Kidney epithelial cell (primary cell): ENCODE data around the gene GALNT17. TPM values are rescaled to one million over a fixed set of nuclear protein-coding genes. Genes with fewer than 3 reads are reported as not detected.

Experiments
- DNase-seq: peaks from one replicate; pipeline ENCODE4 v3.0.0-alpha.2; 2010; ENCODE audit warnings: low read depth
- H3K27me3 ChIP-seq: 2 replicates; pipeline ENCODE4 v1.6.0; 2011; ENCODE audit warnings: low read length; ENCODE audit not compliant: control insufficient read depth, insufficient read depth
- H3K36me3 ChIP-seq: 2 replicates; pipeline ENCODE4 v1.5.1; 2011; ENCODE audit warnings: low read length; ENCODE audit not compliant: control insufficient read depth, insufficient read depth
- H3K4me3 ChIP-seq: 2 replicates; pipeline ENCODE4 v1.5.1; 2011; ENCODE audit warnings: low read depth, mild to moderate bottlenecking, control low read depth, low read length
- CTCF ChIP-seq: IDR thresholded peaks from 2 replicates; pipeline ENCODE4 v1.5.1; 2011; ENCODE audit warnings: mild to moderate bottlenecking, moderate library complexity, low read length, control low read depth, inconsistent platforms; ENCODE audit not compliant: insufficient read depth, poor library complexity, severe bottlenecking
- total RNA-seq: library from RNA; depleted of rRNA; stranded (reverse); fragments of >200 nt; gene quantifications from 2 replicates; pipeline ENCODE4 v1.2.3, GENCODE V29; 2015

The GALNT17 gene
- total RNA-seq, 1 donor from 2014 or later: 3.3 TPM

DNA sequence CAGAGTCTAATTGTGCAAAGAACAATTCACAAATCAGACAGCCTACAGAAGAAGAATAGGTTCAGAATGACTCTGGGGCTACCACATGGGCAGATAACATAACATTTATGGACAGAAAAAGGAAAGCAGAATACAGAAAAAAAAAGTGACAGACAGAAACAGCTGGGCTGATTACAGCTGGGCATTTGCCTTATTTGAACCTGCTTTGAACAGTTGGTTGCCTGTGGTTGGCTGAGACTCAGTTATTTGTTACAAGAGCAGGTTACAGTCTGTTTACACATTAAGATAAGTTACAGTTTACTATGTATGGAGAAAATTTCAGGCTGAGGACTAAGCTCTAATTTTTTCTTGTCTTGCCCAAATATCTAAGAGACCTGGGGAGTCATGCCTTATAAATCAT lies 327.2 kb downstream of the GALNT17 start:
- TF ChIP-seq CTCF: no peak
- DNase-seq: no peak
- Histone ChIP-seq H3K4me3 (no peak overlapping the region), H3K36me3 (no peaks in the 10 kb centered on the region), H3K27me3 (no peaks in the 10 kb centered on the region)

DNA sequence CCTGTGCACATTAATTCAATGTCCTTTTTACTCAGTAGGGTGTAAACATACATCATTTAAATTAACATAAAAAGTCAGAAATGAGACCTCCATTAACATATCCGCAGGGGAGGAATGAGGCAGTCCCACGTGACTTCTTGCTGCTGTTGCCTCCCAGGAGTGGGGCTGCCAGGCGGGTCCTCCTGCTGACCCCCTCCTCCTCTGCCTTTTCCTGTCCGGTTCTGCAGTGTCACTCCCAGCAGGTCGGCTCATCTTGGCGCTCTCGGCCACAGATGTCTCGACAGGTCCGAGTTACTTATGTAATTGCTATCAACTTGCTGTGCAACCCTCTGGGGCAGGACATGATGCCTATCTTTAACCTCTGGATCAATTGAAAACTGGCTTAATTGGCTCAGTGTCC lies 329.6 kb downstream of the GALNT17 start:
- TF ChIP-seq CTCF: no peak
- Histone ChIP-seq H3K27me3 (no peaks in the 10 kb centered on the region), H3K36me3 (no peaks in the 10 kb centered on the region)

DNA sequence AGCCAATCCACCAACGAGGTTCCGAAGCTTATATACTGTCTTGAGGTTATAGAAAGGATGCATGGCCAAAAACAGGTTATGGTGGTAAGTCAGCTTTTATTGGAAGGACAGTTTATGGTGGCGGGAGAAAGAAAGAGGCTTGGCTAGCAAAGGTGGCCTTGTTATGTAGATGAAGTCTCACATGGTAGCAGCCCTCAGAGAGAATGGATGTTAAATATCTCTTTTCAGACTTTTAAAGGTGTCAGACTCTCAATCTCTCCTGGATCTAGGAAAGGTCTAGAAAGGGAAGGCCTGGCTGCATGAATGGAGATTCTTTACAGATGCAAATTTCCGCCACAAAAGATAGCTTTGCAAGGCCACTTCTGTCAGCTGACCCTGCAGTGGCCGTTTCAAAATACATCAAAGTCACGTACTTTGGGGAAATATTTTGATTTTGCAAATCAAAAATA lies 333.8 kb downstream of the GALNT17 start:
- no peak for DNase-seq
- no peak for TF ChIP-seq CTCF

More for the DNA sequence above, 329.6 kb downstream of the GALNT17 start:
- H3K4me3 ChIP-seq: no peak overlapping the region
- DNase-seq: no peak

DNA sequence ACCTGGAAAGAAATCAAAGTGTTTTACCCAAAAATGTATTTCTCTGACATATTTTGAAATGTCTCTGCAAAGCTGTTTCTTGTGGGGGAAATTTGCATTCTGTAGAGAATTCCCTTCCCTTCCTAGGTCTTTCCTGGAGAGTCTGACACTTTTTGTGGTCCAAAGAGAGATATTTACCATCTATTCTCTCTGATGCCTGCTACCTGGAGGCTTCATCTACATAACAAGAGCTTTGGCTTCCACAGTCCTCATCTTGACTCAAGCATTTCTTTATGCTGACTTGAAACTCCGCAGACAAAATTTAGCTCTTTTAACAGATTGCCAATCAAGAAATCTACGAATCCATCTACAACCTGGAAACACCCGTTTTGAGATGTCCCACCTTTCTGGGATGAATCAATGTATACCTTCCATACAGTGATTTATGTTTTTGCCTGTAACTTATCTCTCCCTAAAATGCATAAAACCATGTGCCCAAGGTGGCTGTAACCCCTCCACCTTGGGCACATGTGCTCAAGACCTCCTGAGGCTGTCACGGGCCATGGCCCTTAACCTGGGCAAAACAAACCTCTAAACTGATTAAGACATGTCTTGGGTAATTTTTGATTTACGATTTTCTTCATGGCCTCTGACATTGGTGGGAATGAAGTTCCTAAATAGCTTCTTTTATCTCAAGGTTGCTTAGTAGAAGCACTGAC lies 334.7 kb downstream of the GALNT17 start:
- TF ChIP-seq CTCF: no peak
- Histone ChIP-seq H3K27me3 (no peaks in the 10 kb centered on the region), H3K4me3 (no peak overlapping the region)

More for the DNA sequence above, 333.8 kb downstream of the GALNT17 start:
- H3K36me3 ChIP-seq: no peaks in the 10 kb centered on the region
- no peaks in the 10 kb centered on the region for H3K27me3 ChIP-seq
- H3K4me3 ChIP-seq: no peak overlapping the region

GRCh38 chr7:71470326-71470725 lies 338.4 kb downstream of the GALNT17 start:
- no peak for DNase-seq
- no peaks in the 10 kb centered on the region for H3K27me3 ChIP-seq
- no peak for TF ChIP-seq CTCF
- no peak overlapping the region for H3K4me3 ChIP-seq
- H3K36me3 ChIP-seq: no peaks in the 10 kb centered on the region

More for the DNA sequence above, 334.7 kb downstream of the GALNT17 start:
- H3K36me3 ChIP-seq: no peaks in the 10 kb centered on the region
- no peak for DNase-seq

- Histone ChIP-seq H3K27me3 (no peaks in the 10 kb centered on the region), H3K36me3 (no peaks in the 10 kb centered on the region), H3K4me3 (no peak overlapping the region)
- TF ChIP-seq CTCF: no peak
- DNase-seq: no peak
Observed at GRCh38 chr7:71470830-71471229, 338.9 kb downstream of the GALNT17 start.
